ENCODE measurements around the gene PYCR2. TPM values are rescaled to one million over a fixed set of nuclear protein-coding genes. Genes with fewer than 3 reads are reported as not detected.
A peak's percentile ranks its signal among the peaks of the same experiment; 100 is the strongest.
"Not testable (repeated sequence)": the region's sequence is repeated elsewhere in the genome, so short reads cannot be mapped to it uniquely, and the experiment has no call there.

Gene PYCR2
- 45.1 and 62.9 TPM in 2 replicates for total RNA-seq
- 66.3 and 75.9 TPM in 2 replicates for polyA plus RNA-seq

GRCh38 chr1:225923692-225924555 is at the start of gene PYCR2:
Gene PYCR2, minus strand, starts transcription at chr1:225924250. Its CDS starts 140 bp downstream, at chr1:225924110.
- no peak for TF ChIP-seq CTCF (IDR thresholded peaks at IDR 0.05; ENCODE audit: low read depth, low read length)
- Histone ChIP-seq H3K36me3 (peaks cover 19% of the 10 kb centered on the region), H3K4me1 (ENCODE audit: low read depth) (no peaks in the 10 kb centered on the region), H3K27me3 (no peaks in the 10 kb centered on the region), H3K9me3 (ENCODE audit: low read depth) (no peaks in the 10 kb centered on the region), H3K27ac (peak within 1 kb of the TSS; percentile 90), H3K4me3 (peak within 1 kb of the TSS; percentile 79)
- peak; percentile 96 to 99 for DNase-seq (ENCODE audit: low read depth in 1 of 2, low spot score in 1 of 2)

- Histone ChIP-seq H3K36me3 (no peaks in the 10 kb centered on the region), H3K27me3 (no peaks in the 10 kb centered on the region), H3K9me3 (ENCODE audit: low read depth) (no peaks in the 10 kb centered on the region), H3K27ac (no peak overlapping the region), H3K4me1 (ENCODE audit: low read depth) (no peaks in the 10 kb centered on the region), H3K4me3 (no peak overlapping the region)
- no peak for TF ChIP-seq CTCF (IDR thresholded peaks at IDR 0.05; ENCODE audit: low read depth, low read length)
- DNase-seq (ENCODE audit: low read depth in 1 of 2, low spot score in 1 of 2) = no peak
Observed at GRCh38 chr1:225973158-225973557, 49.1 kb upstream of the PYCR2 start.

- no peaks in the 10 kb centered on the region for H3K4me1 ChIP-seq (ENCODE audit: low read depth)
- TF ChIP-seq CTCF (IDR thresholded peaks at IDR 0.05; ENCODE audit: low read depth, low read length) = no peak
- no peak for DNase-seq (ENCODE audit: low read depth in 1 of 2, low spot score in 1 of 2)
- H3K4me3 ChIP-seq = no peak overlapping the region
- H3K9me3 ChIP-seq (ENCODE audit: low read depth) = no peaks in the 10 kb centered on the region
- no peak overlapping the region for H3K27ac ChIP-seq
- H3K36me3 ChIP-seq = no peaks in the 10 kb centered on the region
- H3K27me3 ChIP-seq = no peaks in the 10 kb centered on the region
Observed at GRCh38 chr1:225972344-225973152, 48.5 kb upstream of the PYCR2 start.

GRCh38 chr1:225970592-225971157 is 46.6 kb upstream of the PYCR2 start:
- not testable (repeated sequence) for DNase-seq (ENCODE audit: low read depth in 1 of 2, low spot score in 1 of 2); H3K27me3 ChIP-seq; H3K4me1 ChIP-seq (ENCODE audit: low read depth); H3K36me3 ChIP-seq; H3K9me3 ChIP-seq (ENCODE audit: low read depth); H3K27ac ChIP-seq; H3K4me3 ChIP-seq

GRCh38 chr1:225969751-225970150 is 45.7 kb upstream of the PYCR2 start:
- H3K27ac ChIP-seq; H3K4me3 ChIP-seq; H3K9me3 ChIP-seq (ENCODE audit: low read depth); DNase-seq (ENCODE audit: low read depth in 1 of 2, low spot score in 1 of 2); H3K4me1 ChIP-seq (ENCODE audit: low read depth); H3K27me3 ChIP-seq; H3K36me3 ChIP-seq: not testable (repeated sequence)

GRCh38 chr1:225965231-225965630 is 41.2 kb upstream of the PYCR2 start:
- Histone ChIP-seq H3K27ac (no peak overlapping the region), H3K36me3 (no peaks in the 10 kb centered on the region), H3K27me3 (peaks cover 2% of the 10 kb centered on the region), H3K4me1 (ENCODE audit: low read depth) (no peaks in the 10 kb centered on the region), H3K9me3 (ENCODE audit: low read depth) (no peaks in the 10 kb centered on the region), H3K4me3 (no peak overlapping the region)
- no peak for TF ChIP-seq CTCF (IDR thresholded peaks at IDR 0.05; ENCODE audit: low read depth, low read length)
- DNase-seq (ENCODE audit: low read depth in 1 of 2, low spot score in 1 of 2) = no peak
